MM.1S (cell line): ENCODE results near the gene MED15.

Experiments
- DNase-seq: peaks from one replicate; pipeline ENCODE4 v3.0.0-alpha.2; 2015
- H2AFZ ChIP-seq: fragments of 300-600 bp; sonication (generic); 2 replicates; pipeline ENCODE4 v1.6.0; 2016; ENCODE audit warnings: antibody characterized with exemption, low read length
- H3F3A ChIP-seq: fragments of 300-600 bp; sonication (generic); 2 replicates; pipeline ENCODE4 v1.6.1; 2016; ENCODE audit warnings: mild to moderate bottlenecking, antibody characterized with exemption, low read length, moderate library complexity, mixed read lengths; ENCODE audit not compliant: insufficient read depth
- H3K27ac ChIP-seq: fragments of 300-600 bp; sonication (generic); 2 replicates; pipeline ENCODE4 v1.5.1; 2016; ENCODE audit warnings: mild to moderate bottlenecking, low read length
- H3K27me3 ChIP-seq: fragments of 300-600 bp; sonication (generic); replicated peaks from 2 replicates; pipeline ENCODE4 v1.6.0; 2016; ENCODE audit warnings: low read length; ENCODE audit not compliant: insufficient read depth
- H3K36me3 ChIP-seq: fragments of 300-600 bp; sonication (generic); replicated peaks from 2 replicates; pipeline ENCODE4 v1.6.1; 2016; ENCODE audit warnings: mild to moderate bottlenecking, low read length, mixed read lengths; ENCODE audit not compliant: insufficient read depth
- H3K4me1 ChIP-seq: fragments of 300-600 bp; sonication (generic); 2 replicates; pipeline ENCODE4 v1.6.1; 2016; ENCODE audit warnings: low read length, mixed read lengths
- H3K4me2 ChIP-seq: fragments of 300-600 bp; sonication (generic); 2 replicates; pipeline ENCODE4 v1.6.0; 2016; ENCODE audit warnings: low read depth, low read length
- H3K4me3 ChIP-seq: fragments of 300-600 bp; sonication (generic); 2 replicates; pipeline ENCODE4 v1.5.1; 2016; ENCODE audit warnings: low read length, mixed read lengths
- H3K79me2 ChIP-seq: fragments of 300-600 bp; sonication (generic); 2 replicates; pipeline ENCODE4 v1.6.1; 2016; ENCODE audit warnings: mixed run types, low read length, mixed read lengths
- H3K9ac ChIP-seq: fragments of 300-600 bp; sonication (generic); 2 replicates; pipeline ENCODE4 v1.6.1; 2016; ENCODE audit warnings: low read length, mixed read lengths
- H3K9me2 ChIP-seq: fragments of 300-600 bp; sonication (generic); replicated peaks from 2 replicates; pipeline ENCODE4 v1.6.1; 2016; ENCODE audit warnings: mild to moderate bottlenecking, low read length, mixed read lengths; ENCODE audit not compliant: insufficient read depth
- H3K9me3 ChIP-seq: fragments of 300-600 bp; sonication (generic); replicated peaks from 2 replicates; pipeline ENCODE4 v1.6.1; 2016; ENCODE audit warnings: mild to moderate bottlenecking, low read length, mixed read lengths; ENCODE audit not compliant: insufficient read depth
- H4K20me1 ChIP-seq: fragments of 300-600 bp; sonication (generic); 2 replicates; pipeline ENCODE4 v1.6.1; 2016; ENCODE audit warnings: mild to moderate bottlenecking, low read length, moderate library complexity, mixed read lengths; ENCODE audit not compliant: insufficient read depth
- EZH2 ChIP-seq: fragments of 300-600 bp; sonication (generic); optimal IDR thresholded peaks from 2 replicates; pipeline ENCODE3; 2017; ENCODE audit warnings: low read depth, mild to moderate bottlenecking, antibody characterized with exemption, low read length, mixed read lengths
- EZH2phosphoT487 ChIP-seq: fragments of 300-600 bp; sonication (generic); IDR thresholded peaks from 2 replicates; pipeline ENCODE4 v1.6.1; 2018; ENCODE audit warnings: antibody characterized with exemption, low read length
- TF ChIP-seq, protein P1 (sequence below): fragments of 300-600 bp; sonication (generic); IDR thresholded peaks from 2 replicates; pipeline ENCODE4 v1.5.1; 2016; ENCODE audit warnings: antibody characterized with exemption, low read length, mixed read lengths

MED15 gene

GRCh38 chr22:20560716-20561115 is 53.3 kb downstream of the MED15 start:
- TF ChIP-seq, protein P1, sequence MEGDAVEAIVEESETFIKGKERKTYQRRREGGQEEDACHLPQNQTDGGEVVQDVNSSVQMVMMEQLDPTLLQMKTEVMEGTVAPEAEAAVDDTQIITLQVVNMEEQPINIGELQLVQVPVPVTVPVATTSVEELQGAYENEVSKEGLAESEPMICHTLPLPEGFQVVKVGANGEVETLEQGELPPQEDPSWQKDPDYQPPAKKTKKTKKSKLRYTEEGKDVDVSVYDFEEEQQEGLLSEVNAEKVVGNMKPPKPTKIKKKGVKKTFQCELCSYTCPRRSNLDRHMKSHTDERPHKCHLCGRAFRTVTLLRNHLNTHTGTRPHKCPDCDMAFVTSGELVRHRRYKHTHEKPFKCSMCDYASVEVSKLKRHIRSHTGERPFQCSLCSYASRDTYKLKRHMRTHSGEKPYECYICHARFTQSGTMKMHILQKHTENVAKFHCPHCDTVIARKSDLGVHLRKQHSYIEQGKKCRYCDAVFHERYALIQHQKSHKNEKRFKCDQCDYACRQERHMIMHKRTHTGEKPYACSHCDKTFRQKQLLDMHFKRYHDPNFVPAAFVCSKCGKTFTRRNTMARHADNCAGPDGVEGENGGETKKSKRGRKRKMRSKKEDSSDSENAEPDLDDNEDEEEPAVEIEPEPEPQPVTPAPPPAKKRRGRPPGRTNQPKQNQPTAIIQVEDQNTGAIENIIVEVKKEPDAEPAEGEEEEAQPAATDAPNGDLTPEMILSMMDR = no peak
- no peak for TF ChIP-seq EZH2
- TF ChIP-seq EZH2phosphoT487 = no peak
- H3K27ac ChIP-seq = no peak overlapping the region
- H3K9ac ChIP-seq = no peak overlapping the region
- H4K20me1 ChIP-seq = no peaks in the 10 kb centered on the region
- DNase-seq = no peak
- H3K4me3 ChIP-seq = no peak overlapping the region
- peaks cover 13% of the 10 kb centered on the region; the same call in 1 of the 2 replicates for H3K79me2 ChIP-seq
- H3K36me3 ChIP-seq = no peaks in the 10 kb centered on the region; the same call in 1 of the 2 replicates
- no peaks in the 10 kb centered on the region for H3K4me1 ChIP-seq
- H3K4me2 ChIP-seq = no peak overlapping the region
- H3K9me2 ChIP-seq = no peaks in the 10 kb centered on the region
- H2AFZ ChIP-seq = no peak overlapping the region
- H3K27me3 ChIP-seq = no peaks in the 10 kb centered on the region
- H3F3A ChIP-seq = peaks cover 3% of the 10 kb centered on the region; the same call in 1 of the 2 replicates
- H3K9me3 ChIP-seq = no peaks in the 10 kb centered on the region

DNA sequence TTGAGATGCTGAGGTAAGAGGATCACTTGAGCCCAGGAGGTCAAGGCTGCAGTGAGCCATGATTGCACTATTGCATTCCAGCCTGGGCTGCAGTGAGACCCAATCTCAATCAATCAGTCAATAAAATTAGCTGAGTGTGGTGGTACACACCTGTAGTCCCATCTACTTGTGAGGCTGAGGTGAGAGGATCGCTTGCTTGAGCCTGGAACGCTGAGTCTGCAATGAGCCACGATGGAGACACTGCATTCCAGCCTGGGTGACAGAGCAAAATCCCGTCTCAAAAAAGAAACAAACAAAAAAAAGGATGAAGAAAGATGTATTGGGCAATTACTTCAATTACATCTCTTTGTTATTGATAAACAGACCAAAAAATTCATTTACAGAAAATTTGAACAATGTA is 54.5 kb downstream of the MED15 start:
- H3K27ac ChIP-seq = no peak overlapping the region
- no peak overlapping the region for H3K9ac ChIP-seq

GRCh38 chr22:20562607-20563465 is 55.4 kb downstream of the MED15 start:
- Histone ChIP-seq H3F3A (peaks cover 3% of the 10 kb centered on the region; the same call in 1 of the 2 replicates), H2AFZ (no peak overlapping the region), H3K4me1 (no peaks in the 10 kb centered on the region), H3K4me3 (no peak overlapping the region), H3K27me3 (no peaks in the 10 kb centered on the region), H3K79me2 (0 out of 2 replicates have a peak, but pooled peaks cover 3% of the 10 kb centered on the region), H3K9ac (no peak overlapping the region), H3K4me2 (no peak overlapping the region), H3K9me2 (no peaks in the 10 kb centered on the region), H4K20me1 (no peaks in the 10 kb centered on the region), H3K9me3 (no peaks in the 10 kb centered on the region), H3K27ac (no peak overlapping the region), H3K36me3 (no peaks in the 10 kb centered on the region; the same call in none of the 2 replicates)
- DNase-seq = no peak
- TF ChIP-seq, protein P1 = no peak
- no peak for TF ChIP-seq EZH2phosphoT487
- no peak for TF ChIP-seq EZH2

More for the DNA sequence above, 54.5 kb downstream of the MED15 start:
- H3K4me2 ChIP-seq = no peak overlapping the region
- H3F3A ChIP-seq = peaks cover 3% of the 10 kb centered on the region; the same call in 1 of the 2 replicates
- H3K9me2 ChIP-seq = no peaks in the 10 kb centered on the region
- H3K4me3 ChIP-seq = no peak overlapping the region
- no peaks in the 10 kb centered on the region; the same call in none of the 2 replicates for H3K36me3 ChIP-seq
- DNase-seq = no peak
- H4K20me1 ChIP-seq = no peaks in the 10 kb centered on the region
- H3K9me3 ChIP-seq = no peaks in the 10 kb centered on the region
- H2AFZ ChIP-seq = no peak overlapping the region
- TF ChIP-seq EZH2phosphoT487 (no peak), EZH2 (no peak)
- TF ChIP-seq, protein P1 = no peak
- H3K4me1 ChIP-seq = no peaks in the 10 kb centered on the region
- H3K79me2 ChIP-seq = peaks cover 11% of the 10 kb centered on the region; the same call in 1 of the 2 replicates
- no peaks in the 10 kb centered on the region for H3K27me3 ChIP-seq
